ENCODE data around the gene OLFM2.
A peak's percentile ranks its signal among the peaks of the same experiment; 100 is the strongest.
"Not testable (repeated sequence)": the region's sequence is repeated elsewhere in the genome, so short reads cannot be mapped to it uniquely, and the experiment has no call there.

Gene OLFM2

DNA sequence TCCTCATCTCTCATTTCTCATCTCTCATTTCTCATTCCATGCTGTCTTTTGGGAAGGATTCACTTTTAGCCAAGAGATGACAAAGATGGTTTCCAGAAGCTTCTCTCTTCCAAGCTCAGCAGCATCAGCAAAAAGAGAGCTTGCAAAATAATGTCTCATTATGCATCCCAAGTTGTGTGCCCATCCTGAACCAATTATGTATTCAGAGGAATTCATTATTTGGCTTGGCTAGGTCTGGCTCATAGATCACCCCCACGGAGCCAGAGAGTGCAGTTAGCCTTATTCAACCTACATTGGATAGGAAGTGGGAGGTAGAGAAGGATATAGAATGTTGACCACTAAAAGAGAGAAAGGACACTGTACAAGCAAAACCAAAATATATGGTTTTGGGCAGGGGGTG, 5.4 kb upstream of the OLFM2 start:
- DNase-seq = peak; percentile 59

DNA sequence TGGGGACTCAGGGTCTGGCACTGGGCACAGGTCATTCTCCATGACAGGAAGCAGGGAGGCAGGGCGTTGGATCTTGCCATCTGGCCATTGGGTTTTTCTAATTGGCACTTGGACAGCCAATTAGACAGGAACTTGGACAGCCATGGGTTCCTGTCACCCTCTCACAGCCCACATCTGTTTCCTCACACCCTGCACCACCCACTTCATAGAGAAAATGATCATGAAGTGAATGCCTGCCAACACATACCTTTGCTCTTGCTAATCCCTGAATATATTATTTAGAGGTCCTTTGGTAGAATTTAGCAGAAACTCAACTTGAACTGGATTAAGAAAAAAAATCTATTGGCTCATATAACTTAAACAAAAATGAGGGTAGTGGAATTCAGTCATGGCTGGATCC, 4.9 kb upstream of the OLFM2 start:
- peak; percentile 64 for DNase-seq

DNA sequence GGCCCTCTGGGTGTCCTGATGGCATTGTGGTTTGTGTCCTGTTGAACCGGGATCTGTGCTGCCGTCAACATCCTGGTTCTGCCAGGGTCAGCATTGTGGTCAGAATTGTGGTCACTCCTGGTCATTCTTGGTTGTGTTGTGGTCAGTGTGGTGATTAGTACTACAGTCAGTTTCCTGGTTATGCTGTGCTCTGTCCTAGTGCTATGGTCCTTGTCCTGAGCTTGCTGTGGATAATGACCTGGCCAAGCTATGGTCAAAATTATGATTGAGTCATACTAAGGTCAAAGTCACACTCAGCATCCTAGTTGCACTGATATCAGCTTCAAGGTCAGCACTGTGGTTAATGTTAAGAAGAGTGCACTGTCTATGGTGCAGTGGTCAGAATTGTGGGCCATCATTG, 4.5 kb upstream of the OLFM2 start:
- no peak for DNase-seq

DNA sequence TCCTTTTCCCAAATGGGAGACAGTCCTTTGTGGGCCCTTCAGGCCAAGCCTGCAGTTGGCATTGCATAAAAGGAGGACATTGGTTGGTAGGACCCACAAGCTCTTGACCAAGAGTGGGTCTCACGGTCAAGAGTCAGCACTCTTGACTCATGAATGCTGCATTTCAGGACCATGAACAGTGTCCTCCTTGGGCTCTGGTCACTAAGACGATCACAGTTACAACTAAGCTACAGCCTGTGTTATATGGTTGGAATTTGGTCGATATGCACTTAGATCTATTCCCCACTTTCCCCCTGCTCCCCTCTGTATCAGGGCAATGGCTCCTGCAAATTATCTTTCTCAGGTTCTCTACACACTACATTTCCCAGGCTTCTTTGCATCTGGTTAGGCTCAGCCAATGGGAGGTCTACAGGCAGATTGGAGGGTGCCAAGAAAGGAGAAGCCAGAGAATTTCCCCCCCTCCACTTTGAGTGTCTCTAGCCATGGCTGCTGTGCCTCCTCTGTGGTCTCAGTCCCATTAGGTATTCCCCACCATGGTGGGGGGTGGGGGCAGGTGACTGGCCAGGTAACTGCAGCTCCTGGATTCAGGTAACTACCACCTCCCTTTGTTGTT, 3.1 kb upstream of the OLFM2 start:
- peak; percentile 49 for DNase-seq

DNA sequence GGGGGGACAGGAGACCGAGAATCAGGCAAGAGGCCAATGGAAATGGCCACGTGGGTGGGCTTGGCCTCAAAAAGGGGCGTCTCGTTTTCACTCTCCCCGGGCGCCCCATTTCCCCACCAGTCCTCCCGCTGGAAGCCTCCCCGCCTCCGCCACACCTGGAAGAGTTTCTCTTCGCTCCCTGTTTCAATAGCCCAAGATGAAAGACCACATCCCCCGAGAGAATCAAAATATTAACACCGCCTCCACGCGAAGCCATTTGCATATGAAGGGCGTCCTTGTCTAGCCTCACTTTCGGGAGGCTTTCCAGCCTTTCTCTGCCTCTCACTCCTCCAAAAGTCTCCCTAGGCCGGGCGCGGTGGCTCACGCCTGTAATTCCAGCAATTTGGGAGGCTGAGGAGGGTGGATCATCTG, 691 bp upstream of the OLFM2 start:
- no peak for DNase-seq

DNA sequence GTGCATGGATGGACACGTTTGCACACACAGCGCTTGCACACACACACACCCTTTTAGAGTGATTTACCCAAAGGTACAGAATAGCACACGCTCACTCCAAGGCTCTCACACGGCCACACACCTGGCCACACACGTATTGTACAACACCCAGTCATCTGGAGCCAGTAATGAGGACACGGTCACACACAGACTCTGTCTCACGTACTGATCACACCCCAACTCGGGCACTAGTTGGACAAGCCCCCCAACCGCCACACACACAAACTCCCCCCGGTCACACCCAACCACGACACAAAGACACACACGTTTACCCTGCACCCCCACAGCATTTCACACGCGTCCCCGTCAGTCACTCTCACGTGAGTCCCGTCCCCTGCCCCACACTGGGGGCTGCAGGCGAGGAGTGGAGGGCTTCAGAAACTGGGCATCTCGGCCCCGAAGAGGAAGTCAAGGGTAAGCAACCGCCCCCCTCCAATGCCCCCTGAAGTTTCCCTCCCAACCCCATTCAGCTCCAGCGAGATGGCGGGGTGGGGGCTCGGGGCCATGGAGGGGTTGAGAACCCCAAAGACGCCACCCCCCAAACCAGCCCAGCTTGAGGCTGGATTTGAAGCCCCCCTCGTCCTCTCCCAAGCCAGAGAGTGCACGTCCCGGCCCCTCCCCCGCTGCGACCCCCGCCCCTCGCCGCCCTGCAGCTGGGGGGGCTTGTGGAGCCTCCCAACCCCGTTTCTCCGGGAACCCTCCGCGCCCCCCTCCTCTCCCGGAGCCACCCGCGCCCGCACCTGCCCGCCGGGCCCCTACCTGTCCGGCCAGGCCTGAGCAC, 599 bp downstream of the OLFM2 start:
- no peak for DNase-seq

DNA sequence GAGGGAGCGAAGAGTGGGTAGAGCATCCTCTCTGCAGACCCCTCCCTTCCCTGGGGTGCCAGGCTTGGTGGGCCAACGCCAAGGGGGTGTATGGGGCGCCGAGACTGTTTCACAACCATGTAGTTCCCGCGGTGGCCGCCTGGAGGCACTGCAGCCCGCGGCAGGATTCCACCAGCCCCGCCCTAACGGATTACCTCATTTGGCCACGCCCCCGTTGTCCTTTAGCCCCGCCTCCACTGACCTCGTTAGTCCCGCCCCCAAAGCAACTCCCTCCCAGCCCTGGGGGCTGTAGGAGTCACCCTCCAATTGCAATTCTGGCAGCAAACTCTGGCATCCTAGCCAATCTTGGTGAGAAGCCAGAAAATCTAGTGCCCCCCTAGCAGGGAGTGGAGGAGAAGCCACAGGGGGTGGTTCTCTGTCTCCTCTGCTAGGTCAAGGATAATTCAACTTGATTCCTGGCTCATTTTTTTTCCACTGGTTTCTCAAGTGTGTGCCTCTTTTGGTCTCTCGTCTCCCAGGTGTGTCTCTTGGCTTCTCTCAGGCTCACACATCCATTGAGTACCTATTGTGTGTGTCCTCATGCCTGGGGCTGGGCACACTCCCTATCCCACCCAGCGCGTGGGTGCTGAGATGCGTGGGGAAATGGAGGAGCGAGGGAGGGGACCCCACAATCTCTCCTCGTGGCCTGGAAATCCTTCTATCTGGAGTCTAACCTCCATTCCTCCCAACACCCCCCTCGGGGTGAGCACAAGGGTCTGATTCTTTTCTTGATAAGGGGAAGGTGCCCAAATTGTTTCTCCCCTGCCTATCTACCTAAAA, 2.0 kb downstream of the OLFM2 start:
- peak; percentile 92 for DNase-seq

DNA sequence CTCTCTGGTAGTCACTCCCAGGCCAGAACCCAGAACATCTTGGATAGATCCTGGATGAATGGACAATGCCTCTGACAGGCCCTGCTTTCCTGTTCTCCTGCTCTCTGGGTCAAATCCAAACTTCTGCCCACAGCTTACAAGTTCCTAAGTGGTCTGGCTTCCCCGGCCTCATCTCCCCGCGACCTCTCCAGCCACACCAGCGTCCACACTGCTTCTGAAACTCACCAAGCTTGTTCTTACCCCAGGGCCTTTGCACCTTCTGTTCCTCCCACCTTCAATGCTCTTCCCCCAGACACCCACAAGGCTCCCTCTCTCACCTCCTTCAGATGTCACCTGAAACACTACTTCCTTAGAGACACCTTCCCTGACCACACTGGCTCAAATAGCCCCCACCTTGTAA, 3.5 kb downstream of the OLFM2 start:
- DNase-seq = no peak

DNA sequence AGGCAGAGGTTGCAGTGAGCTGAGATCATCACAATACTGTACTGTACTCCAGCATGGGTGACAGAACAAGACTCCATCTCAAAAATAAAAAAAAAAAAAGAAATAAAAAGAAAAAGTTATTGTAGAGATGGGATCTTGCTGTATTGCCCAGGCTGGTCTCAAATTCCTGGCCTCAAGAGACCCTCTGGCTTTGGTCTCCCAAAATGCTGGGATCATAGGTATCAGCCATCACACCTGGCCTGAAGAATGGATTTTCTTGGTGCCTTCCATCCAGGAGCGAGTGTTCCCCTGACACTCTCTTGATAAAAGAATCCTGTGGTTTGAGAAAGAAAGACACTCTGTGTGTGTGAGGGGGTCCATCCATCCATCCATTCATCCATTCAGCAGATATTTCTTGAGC, 4.7 kb downstream of the OLFM2 start:
- no peak for DNase-seq

DNA sequence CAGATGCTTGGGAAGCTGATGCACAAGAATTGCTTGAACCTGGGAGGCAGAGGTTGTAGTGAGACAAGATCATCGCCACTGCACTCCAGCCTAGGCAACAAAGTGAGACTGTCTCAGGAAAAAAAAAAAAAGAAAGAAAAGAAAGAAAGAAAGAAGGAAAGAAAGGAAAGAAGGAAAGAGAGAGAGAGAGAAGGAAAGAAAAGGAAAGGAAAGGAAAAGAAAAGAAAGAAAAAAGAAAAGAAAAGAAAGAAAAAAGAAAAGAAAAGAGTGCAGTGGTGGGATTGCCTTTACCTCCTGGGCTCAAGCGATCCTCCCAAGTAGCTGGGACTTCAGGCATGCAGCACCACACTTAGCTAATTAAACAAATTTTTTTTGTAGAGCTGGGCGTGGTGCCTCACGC, 12.9 kb downstream of the OLFM2 start:
- DNase-seq = no peak

DNA sequence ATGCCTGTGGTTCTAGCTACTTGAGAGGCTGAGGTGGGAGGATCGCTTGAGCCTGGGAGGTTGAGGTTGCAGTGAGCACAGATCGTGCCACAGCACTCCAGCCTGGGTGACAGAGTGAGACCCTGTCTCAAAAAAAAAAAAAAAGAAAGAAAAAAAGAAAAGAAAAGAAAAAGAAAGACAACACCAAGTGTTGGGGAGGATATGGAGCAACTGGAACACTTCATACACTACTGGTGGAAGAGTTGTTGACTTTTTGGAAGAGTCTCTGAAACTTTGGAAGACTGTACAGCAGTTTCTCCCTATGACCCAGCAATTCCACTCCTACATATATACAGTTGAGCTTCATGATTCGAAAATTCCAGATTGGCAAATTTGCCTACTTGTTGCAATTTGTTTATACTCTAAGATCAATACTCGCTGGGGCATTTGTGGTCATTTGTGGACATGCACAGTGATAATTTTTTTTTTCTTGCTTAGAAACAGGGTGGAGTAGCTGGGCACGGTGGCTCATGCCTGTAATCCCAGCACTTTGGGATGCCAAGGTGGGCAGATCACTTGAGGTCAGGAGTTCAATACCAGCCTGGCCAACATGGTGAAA, 13.4 kb downstream of the OLFM2 start:
- DNase-seq = not testable (repeated sequence)

DNA sequence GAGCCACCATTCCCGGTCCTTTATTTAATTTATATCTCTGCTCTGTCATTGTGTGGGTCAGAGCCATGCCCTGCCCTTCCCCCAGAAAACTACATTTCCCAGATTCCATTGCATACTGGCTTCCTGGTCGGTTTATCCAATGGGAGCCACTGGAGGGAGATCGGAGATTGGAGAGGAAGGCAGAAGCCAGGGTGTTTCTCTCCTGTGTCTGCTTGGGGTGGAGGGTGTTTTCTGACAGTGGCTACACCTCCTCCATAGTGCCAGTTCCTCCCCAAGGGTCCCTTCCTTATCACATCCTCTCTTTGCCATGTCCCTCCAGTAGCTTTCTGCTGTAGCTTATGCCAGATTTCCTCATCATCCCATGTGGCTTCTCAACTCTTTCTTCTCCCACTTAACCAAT, 19.0 kb downstream of the OLFM2 start:
- DNase-seq = peak; percentile 79

DNA sequence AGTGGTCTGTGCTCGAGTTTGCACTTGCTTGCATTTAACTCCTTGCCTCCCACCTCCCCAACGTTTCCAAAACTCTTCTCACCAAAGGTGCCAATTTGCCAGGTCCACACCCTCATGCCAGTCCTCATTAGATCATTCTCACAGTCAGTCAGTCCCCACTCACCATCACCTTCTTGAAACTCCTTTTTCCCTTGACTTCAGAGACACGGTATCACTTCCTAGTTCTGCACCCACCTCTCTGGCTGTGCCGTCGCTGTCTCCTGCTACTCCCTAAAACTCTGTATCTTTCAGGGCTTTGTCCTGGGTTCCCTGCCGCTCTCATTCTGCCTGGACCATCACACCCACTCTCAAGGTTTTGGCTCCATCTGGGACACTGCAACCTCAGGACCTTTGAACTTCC, 19.6 kb downstream of the OLFM2 start:
- DNase-seq = no peak

DNA sequence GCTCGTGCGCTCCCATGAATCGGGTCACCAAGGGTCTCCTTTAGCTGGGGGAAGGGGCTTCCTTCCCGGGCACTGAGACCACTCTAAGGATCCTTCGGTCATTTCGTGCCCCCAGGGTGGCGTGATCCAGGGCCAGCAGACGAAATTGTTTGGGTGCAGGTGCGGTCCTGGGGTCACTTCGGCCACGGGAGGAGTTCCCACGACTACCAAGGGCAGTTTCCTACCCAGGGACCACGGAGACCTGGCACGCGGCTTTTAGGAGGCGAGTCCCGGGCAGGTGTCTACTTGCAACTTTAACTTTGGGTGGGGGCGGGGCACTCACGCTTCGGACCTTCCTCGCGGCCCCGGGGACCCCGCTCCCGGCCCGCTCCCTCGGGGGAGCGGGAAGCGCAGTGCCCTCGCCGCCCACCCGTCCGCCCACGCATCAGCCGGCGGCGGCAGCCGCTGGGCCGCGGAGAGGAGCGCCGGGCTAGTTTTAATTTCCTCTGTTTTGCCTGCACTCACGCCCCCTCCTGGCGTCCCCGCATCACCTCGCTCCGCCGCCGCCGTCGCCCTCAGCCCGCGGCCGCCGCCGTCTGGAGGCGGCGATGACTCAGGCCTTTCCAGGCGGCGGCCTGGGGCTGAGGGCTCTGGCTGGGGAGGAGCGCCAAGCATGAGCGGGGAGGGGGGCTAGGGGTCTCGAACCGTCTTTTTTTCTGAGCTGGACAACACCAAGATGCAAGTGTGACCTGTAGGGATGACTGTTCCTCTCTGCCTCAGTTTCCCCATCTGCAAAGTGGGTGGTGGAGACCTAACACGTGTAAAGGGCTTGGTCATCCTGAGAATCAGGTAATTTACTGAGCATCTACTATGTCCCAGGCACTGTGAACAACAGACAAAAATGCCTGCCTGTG, 21.8 kb downstream of the OLFM2 start:
- peak; percentile 89 for DNase-seq

DNA sequence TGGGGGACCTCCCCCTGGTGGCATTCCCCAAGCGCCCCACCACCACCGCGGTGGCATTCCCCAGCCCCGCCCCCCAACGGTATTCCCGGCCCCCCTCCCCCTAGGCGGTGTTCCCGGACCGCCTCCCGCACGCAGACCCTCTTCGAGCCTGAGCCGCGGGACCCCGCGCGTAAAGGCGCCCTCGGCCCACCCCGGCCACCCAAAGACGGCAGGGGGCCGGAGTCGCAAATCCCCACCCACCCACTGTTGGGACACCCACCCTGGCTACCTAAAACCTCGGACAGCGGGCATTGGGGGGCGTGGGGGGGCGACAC, 22.4 kb downstream of the OLFM2 start:
- no peak for DNase-seq

DNA sequence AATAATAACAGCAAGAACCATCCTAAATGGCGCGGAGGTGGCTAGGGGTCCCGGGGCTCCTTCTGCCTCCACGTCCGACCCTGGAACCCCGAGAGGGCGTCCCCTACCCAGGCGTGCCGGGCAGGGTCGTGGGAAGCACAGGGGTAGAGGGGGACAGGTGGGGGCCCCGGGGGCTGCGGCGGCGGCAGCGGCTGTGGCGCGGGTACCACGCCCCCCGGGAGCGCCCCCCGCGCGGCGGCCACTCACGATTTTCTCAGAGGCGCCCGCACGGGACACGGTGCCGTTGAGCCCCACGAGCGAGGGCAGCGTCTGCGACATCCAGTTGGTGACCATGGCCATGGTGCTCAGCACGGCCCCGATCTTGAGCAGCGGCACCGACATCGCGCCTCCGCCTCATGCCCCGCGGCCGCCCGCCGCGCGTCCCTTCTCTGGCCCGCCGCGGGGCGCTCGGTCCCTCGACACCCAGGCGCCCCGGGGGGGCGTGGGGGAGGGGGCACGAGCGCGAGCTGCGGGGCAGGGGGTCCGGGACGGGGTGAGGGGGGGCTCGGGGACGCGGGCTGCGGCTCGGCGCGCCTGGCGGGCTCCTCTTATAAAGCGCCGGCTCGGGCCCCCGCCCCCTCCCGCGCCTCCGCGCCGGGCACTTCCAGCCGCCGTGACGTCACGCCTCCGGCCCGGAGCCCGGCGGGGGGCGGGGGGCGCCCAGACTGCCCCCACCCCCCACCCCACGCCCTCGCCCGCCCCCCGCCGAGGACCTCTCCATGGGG, 22.9 kb downstream of the OLFM2 start:
- peak; percentile 45 for DNase-seq

DNA sequence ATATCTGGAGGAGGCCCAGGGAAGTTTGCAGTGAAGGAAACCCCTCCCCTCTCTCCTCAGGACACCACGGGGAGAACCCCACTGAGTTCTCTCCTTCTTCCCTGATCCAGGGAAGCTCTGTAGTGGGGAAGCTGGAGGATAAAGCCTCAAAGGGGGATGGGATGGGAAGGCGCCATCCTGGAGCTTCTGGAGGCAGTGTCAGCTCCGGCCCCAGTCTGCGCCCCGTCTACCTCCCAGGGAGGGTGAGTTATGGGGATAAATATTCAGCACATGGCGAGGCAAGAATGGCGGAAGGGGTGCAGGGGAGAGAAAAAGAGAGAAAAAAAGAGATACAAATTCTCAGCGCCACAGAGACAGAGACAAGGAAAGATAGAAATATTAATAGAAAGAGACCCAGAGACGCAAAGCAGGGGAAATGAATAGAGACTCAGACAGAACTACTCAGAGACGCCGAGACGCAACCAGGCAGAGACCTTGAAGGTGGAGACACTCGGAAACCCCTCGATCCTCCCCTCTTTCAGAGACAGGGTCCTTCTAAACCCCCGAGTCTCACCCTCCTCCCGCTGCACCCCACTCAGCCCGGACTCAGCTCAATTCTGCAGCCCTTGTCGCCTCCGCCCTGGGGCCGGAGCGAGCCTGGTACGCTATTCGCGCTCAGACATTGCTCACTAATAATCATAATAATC, 23.6 kb downstream of the OLFM2 start:
- no peak for DNase-seq

DNA sequence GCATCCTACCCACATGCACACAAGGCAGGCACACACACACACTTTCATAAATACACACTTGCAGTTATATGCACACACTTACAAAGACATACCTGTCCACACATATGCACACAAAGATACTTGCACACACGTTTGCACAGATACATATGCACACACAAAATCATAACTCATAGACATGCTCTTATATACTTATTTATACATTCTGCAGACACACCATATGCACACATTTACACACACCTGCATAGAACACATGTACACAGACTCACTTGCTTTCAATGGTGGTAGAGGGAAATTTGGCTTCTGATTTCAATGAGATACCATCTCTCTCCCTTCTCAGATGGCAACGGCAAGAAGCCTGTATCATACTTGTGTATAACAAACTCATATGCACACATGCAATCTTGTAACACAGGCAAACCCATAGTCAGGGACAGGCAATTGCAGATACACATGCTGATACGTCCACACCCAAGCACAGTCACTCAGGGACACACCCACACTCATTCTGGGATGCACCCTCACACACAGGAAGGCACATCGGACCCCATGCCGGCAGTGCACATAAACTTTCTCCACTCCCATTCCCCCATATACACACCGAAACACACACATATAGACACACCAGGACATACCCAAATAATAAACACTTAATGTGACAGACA, 24.7 kb downstream of the OLFM2 start:
- DNase-seq = no peak

DNA sequence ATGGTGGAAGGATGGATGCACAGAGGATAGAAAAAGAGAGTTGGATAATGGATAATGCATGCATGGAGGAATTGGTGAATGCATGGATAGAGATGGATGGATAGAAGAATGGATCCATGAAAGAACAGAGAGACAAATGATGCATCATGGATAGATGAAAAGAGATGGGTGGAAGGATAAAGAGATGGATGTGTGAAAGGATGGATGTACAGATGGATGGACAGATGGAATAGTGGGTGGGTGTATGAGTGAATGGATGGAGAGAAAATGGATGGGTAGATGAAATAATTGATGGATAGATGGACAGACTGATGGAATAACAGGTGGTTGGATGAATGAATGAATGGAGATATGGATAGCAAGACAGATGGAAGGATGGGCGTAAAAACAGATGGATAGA, 25.7 kb downstream of the OLFM2 start:
- DNase-seq = no peak

DNA sequence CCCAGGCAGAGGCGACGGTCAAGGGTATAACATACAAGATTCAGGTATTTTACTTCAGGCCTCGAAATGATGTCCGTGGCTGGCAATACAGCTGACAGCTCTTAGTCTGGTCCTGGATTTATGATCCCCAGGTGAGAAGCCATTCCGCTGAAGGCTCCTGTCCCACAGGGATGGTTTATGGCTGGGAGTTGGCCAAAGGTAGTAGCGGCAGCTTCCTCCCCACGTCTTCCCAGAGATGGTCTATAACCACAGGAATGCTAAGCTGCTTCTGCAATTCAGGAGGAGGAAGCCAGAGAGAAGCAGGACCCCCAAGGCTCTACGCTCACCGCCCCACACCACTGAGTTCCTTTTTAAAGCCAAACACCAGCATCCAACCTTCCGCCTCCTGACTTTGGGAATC, 27.1 kb downstream of the OLFM2 start:
- DNase-seq = no peak
